ENCODE data around the gene FBXO42.

Gene FBXO42

DNA sequence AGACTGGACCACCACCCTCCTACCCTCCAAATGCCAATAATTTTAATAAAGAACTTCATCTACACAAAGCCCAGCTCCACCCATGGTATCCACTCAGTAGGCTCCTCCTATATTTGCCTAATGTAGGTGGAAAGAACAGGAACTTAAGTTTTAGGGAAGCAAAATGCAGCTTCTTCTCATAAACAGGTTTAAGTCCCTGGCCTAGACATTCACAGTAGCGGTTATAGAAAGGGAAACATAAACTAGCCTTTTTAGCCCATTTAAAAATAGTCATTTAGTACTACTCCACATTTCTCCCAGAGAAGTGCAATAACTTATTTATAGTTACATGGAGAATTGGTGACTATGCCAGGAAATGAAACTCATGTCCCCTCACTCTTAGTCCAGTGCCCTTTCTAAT, 58.7 kb downstream of the FBXO42 start:
- TF ChIP-seq CTCF (IDR thresholded peaks at IDR 0.05; ENCODE audit: low read depth, low read length): no peak
- H3K4me3 ChIP-seq (ENCODE audit: low read depth, low read length): no peak overlapping the region

DNA sequence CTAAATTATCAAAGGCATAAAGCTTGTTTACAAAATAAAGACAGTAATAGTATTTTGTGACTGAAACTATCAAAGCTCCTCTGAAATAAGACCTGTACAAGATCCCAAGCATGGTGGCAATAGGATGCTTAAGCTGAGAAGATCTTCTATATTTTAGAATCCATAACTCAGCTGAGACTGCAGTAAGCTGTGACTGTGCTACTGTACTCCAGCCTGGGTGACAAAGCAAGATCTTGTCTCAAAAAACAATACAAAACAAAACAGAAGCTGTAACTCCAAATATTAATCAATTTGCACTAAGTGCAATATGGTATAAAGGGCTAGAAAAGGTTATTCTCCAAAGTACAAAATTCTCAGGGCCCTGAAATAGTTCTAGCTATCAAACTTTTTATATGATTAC, 59.5 kb downstream of the FBXO42 start:
- TF ChIP-seq CTCF (IDR thresholded peaks at IDR 0.05; ENCODE audit: low read depth, low read length): no peak

GRCh38 chr1:16289959-16290358, 62.3 kb downstream of the FBXO42 start:
- TF ChIP-seq CTCF (IDR thresholded peaks at IDR 0.05; ENCODE audit: low read depth, low read length): no peak
- no peak overlapping the region for H3K4me3 ChIP-seq (ENCODE audit: low read depth, low read length)

More for the DNA sequence above, 59.5 kb downstream of the FBXO42 start:
- no peak overlapping the region for H3K4me3 ChIP-seq (ENCODE audit: low read depth, low read length)

DNA sequence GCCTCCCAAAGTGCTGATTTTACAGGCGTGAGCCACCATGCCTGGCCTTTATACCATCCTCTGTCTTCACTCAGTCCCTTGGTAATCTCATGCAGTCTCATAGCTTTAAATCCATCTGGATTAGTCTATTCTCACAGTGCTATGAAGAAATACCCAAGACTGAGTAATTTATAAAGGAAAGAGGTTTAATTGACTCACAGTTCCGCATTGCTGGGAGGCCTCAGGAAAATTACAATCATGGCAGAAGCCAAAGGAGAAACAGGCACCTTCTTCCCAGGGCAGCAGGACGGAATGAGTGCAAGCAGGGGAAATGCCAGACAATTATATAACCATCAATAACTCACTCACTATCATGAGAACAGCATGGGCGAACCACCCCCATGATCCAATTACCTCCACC, 66.2 kb downstream of the FBXO42 start:
- H3K4me3 ChIP-seq (ENCODE audit: low read depth, low read length): no peak overlapping the region
- no peak for TF ChIP-seq CTCF (IDR thresholded peaks at IDR 0.05; ENCODE audit: low read depth, low read length)

- no peak for TF ChIP-seq CTCF (IDR thresholded peaks at IDR 0.05; ENCODE audit: low read depth, low read length)
- H3K4me3 ChIP-seq (ENCODE audit: low read depth, low read length): no peak overlapping the region
Measured at GRCh38 chr1:16281765-16282164, 70.5 kb downstream of the FBXO42 start.

GRCh38 chr1:16279186-16279585, 73.1 kb downstream of the FBXO42 start:
- no peak overlapping the region for H3K4me3 ChIP-seq (ENCODE audit: low read depth, low read length)
- no peak for TF ChIP-seq CTCF (IDR thresholded peaks at IDR 0.05; ENCODE audit: low read depth, low read length)

GRCh38 chr1:16276302-16277030, 75.8 kb downstream of the FBXO42 start:
- no peak overlapping the region for H3K4me3 ChIP-seq (ENCODE audit: low read depth, low read length)
- TF ChIP-seq CTCF (IDR thresholded peaks at IDR 0.05; ENCODE audit: low read depth, low read length): no peak
